HG02938 (cell line): Measurements from ENCODE around the gene CACNA1D.

Experiments
- ATAC-seq: cut with Tn5 transposase; IDR thresholded peaks from one replicate; pipeline ENCODE4 v1.9.1; 2021; ENCODE audit warnings: mild to moderate bottlenecking, moderate library complexity; ENCODE audit not compliant: unreplicated experiment

CACNA1D gene

DNA sequence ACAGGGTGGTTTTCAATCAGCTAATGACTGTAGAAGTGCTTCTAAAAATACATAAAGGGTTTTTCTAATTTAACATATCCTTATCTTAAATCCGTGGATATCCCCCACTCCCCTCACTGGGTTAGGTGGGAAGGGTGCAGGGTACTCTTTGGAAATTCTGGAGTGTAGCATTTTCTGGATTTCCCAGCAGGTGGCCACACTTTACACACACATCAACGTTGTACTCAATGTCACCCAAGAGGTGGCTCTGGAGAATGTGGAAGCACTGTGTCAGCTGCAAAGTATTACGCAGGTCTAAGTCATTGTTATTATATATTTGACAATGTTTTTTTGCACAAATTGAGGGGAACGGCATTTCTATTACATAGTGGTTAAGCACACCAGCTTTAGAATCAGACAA is 183.0 kb downstream of the CACNA1D start:
- ATAC-seq = no peak

DNA sequence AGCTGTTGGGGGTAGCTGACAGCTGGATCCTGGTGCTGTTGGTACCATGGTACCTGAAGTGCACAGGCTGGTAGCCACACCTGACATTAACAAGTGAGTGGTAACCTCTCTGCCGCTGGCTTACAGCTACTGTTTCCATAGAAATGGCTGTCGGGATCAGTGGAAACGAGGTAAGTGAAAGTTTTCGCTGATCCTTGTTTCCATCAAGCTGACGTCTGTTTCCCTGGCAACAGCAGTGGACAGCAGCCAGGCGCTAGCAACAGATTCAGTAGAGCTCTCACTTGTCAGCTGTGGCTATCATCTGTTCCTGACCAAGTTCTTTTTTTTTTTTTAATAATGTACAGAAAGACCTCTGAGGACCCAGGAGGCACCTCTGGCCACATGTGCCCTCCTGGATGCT is 185.6 kb downstream of the CACNA1D start:
- no peak for ATAC-seq

DNA sequence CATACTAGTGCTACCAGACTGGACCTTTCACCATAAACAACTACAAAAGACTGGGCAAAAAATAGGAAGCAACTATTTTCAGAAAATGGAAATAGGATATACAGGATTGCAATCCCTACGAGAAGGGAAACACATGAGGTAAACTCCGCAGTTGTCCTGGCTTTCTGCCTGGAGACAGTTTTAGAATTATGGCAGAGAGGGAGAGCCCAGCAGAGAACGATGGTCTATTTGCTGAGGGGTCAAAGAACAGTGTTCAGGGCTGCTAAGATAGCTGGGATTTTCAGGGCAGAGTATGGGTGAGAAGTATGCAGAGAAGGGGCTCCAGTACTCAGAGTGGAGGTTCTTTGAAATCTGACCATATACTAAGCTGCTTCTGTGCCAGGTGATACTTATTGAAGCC is 188.4 kb downstream of the CACNA1D start:
- no peak for ATAC-seq

DNA sequence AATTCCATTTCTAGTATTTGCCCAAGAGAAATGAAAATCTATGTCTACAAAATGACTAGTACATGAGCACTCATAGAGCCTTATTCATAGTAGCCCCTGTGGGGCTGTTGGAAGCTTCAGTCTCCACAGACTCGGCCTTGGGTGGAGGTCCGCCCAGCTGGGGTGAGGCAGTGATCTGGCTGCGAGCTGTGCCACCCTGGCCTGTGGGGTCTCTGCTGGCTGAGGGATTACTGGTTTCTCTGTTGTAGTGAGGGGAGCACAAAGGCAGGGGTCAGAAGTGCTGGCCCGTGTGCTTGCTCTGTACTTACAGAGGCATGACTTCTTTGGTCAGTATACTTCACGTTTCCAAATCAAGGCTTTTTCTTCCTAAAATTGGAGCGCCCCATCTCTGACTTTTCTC is 193.7 kb downstream of the CACNA1D start:
- no peak for ATAC-seq

DNA sequence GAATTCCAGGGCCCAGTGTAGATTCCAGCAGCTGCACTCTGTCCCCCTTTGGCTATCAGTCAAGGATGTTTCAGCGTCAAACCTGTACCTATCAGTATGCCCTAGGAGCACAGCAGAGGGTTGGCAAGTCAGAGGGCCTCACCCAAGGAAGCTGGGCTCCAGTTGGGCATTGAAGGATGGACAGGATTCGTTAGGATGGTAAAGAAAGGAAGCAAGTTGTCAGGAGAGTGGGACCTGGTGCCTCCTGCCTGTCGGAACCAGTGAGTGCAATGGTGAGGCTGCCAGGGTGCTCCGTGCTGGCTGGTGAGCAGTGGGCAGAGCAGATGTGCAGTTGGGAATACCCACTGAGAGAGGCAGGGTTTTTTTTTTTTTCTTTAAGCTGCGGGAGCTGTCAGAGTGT is 194.6 kb downstream of the CACNA1D start:
- no peak for ATAC-seq

DNA sequence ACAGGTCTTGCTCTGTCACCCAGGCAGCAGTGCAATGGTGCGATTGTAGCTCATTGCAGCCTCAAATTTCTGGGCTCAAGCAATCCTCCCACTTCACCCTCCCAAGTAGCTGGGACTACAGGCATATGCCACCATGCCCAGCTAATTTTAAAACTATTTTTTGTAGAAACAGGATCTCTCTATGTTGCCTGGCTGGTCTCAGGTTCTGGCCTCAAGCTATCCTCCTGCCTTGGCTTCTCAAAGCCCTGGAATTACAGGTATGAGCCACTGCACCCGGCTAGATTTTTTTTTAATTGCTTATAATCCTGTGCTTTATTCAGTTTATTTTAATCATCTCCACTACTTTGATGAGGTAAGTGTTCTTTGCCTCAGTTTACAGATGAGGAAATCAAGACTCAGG is 195.3 kb downstream of the CACNA1D start:
- ATAC-seq = no peak

DNA sequence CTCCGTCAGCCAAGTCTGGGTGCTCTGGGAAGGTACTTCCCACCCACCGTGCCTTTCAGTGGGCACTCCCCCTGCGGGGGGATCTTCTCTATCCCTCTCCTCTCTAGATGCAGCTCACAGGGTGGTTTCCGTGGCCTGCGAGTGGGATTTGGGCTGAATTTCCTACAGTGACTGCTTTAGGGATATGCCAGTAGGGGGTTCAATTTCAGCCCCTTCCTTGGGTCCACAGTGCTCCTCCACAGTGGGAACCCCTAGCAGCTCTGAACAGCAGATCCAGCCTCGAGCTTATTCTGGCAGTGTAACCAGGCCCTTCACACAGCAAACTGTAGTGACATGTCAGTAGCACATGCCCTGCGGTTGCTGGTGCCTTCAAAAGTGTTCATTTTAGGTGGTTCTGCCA is 196.1 kb downstream of the CACNA1D start:
- no peak for ATAC-seq

DNA sequence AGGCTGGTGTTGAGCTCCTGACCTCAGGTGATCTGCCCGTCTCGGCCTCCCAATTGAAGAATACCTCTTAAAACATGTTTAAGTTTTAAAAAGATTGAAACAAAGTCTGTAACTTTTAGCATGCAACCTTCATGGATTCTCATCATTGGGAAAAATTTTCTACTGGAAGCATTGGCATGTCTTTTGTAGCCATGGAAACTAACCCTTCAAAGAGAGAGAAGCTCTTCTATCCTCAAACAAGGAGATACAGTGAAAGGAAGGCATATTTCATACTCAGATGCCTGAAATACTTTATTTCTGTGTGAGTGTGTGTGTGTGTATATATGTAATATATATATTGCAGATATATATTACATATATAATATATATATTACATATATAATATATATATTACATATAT is 196.9 kb downstream of the CACNA1D start:
- ATAC-seq = no peak

DNA sequence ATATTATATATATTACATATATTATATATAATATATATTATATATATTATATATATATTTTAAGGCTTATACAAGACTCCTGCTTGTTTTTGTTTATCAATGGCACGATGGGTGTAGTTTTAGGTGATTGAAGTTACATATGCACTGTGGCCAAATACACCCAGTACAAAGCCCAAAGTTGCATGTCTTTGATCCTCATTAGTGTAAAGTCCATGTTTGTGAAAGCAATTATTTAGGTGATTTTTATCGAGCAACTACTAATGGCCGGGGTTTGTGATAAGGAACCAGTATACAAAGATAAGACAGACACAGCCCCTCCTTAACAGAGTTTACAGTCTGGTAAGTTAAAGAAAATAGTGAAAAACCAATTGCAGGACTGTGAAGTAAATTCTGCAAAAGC is 197.5 kb downstream of the CACNA1D start:
- no peak for ATAC-seq

DNA sequence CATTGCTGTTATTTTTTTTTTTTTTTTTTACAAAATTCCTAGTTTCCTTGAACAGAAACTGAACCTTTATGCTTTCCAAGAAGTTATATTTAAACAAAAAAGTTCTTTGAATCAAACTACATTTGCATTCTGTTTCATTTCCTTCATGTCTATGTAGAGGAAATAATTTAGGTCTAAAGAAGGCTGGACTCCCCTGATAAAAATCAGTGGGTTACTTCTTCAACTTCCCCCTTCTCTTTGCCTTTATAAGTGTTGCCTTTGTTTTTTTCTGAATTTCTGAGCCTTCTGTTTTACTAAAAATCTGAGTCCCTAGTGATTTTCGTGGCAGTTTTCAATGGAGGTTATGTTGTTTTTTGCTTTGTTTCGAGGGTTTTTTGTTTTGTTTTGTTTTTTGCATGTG is 199.0 kb downstream of the CACNA1D start:
- ATAC-seq = no peak

DNA sequence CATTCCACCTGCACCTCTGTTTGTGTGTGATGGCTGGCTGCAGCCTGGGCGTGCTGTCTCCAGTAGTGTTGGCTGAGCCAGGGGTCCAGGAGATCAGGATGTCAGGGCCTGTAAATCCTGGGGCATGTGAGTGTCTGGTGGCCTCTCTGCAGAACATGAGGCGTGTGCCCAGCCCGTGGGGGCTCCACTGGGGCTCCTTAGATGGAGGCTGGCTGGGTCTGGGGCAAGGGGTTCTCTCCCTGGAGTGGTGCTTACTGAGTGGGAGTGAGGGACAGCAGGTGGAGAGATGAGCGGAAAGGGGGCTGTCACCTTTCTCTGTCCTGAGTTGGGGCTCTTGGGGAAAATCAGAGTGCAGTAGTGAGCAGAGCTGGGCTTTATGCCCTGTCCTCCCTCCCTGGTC is 199.6 kb downstream of the CACNA1D start:
- no peak for ATAC-seq

DNA sequence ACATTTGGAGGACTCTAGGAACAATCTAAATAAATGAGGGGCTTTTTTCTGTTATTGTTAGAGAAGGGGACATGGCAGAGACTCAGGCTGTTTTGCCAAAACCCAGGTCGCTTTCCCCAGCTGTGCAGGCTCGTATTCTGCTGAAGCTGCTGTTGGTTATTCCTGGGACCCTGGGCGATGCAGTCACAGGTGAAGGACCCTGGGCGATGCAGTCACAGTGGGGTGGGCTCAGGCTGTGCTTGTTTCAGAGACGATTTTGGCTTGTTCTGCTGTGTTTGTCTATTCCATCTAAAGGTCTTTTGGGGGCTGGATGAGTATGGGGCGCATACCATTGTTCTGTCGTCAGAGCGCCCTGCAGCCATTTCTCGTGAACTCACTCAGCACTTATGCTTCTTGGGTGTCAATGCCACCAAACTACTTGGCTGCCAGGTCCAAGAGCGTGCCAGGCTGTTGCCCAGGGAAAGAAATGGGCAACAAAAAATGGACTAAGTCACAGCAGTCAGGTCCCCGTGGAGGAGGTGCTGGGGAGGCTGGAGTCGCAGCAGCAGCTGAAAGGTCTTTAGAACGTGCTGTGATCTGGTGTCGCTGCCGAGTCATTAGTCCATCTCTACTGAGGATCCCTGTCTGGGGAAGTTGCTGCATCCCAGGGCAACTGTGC is 200.4 kb downstream of the CACNA1D start:
- no peak for ATAC-seq

DNA sequence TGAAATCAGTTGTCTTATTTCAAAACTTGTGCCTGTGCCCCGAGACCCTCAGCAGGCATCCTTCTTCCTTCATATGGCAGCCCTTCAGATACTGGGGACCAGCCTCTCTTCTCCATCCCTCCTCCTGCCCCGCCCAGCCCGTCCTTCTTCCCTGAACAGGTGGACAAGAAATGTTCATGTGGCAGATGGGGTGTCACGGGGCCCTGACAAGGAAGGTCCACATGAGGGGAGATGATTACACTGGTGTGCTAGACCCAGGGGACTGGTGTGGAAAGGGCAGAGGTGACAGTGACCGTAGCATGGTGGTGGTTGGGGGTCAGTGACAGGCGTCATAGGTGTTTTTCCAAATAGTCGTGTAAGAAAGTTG is 200.9 kb downstream of the CACNA1D start:
- no peak for ATAC-seq

DNA sequence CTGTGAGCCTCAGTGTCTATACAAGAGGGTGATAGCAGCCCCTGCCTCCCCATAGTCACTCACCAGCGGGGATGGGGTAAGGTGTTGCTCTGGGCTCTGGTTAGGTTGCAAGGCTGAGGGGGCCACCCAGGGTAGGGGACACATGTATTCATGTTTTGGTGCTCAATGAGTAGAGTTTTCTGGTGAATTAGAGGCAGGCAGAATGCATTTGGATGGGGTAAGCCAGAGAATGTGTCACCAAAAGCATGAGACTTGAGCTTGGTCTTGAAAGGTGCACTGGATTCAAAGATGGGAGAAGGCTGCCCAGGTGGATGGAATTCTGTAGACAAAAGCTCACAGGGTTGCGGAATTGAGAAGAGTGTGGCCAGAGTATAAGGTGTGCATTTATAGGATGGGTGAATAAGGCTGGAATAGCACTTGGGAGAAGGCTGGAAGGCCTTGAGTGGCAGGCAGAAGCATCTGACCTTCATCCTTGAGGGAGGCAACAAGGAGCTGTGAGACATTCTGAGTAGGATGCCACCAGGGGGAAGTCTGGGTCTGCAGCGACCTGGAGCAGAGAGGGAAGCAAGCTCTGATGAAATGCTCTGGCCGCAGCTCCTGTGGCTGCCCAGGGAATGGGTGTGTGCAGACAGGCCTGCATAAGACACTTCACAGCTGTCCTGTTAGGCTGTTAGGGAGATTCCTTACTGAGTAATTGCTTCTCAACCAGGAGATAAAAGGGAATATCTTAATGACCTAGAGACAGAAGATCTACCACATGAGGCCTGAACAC is 202.2 kb downstream of the CACNA1D start:
- no peak for ATAC-seq

DNA sequence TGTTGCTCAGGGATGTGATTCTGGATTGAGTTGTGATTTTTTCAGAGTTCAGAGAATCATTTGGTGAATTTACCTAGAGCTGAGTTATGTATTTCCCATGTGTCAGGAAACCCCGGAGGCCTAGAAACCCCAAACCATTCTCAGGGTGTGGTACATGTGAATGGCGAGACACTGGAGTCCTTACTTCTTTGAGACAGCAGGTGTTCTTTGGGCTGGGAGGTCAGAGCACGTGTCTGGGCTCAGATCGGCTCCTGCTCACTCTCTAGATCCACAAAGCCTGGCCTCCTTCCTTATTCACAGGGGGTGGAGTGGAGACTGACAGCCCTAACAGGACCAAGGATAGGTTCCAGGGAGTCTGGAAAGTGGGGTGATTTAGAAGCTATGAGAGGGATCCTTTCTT is 206.0 kb downstream of the CACNA1D start:
- no peak for ATAC-seq

DNA sequence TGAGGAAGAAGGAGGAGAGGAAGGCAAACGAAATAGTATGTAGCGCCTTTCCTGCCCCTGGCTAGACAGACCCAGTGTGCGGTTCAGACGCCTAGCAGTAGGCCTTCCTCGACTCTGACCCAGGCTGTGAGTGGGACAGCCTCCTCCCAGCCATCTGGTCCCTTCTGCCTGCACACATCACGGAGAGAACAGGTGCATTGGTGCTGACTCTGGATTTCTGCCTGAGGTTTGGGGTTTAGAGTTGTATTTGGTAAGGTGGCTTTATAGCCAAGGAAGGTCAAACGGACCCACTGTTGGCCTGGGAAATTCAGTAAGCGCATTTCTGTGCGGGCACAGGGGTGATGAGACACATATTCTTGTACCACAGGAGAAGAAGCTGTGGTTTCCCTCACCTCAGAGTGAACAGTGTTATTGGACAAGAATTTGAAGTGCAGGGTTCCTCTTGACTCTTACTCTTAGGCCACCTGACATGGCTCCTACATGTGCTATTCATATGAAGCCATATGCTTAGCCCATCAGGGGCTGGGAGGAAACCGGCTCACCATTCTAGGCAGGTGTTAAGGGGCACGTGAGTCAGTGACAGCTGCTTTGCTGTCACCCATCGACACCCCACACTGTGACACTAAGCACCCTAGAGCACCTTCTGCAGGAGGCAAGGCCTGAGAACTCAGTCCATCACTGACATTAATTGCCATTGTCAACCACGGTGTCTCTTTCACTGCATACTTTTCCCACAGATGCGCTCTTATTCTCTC is 208.5 kb downstream of the CACNA1D start:
- no peak for ATAC-seq

DNA sequence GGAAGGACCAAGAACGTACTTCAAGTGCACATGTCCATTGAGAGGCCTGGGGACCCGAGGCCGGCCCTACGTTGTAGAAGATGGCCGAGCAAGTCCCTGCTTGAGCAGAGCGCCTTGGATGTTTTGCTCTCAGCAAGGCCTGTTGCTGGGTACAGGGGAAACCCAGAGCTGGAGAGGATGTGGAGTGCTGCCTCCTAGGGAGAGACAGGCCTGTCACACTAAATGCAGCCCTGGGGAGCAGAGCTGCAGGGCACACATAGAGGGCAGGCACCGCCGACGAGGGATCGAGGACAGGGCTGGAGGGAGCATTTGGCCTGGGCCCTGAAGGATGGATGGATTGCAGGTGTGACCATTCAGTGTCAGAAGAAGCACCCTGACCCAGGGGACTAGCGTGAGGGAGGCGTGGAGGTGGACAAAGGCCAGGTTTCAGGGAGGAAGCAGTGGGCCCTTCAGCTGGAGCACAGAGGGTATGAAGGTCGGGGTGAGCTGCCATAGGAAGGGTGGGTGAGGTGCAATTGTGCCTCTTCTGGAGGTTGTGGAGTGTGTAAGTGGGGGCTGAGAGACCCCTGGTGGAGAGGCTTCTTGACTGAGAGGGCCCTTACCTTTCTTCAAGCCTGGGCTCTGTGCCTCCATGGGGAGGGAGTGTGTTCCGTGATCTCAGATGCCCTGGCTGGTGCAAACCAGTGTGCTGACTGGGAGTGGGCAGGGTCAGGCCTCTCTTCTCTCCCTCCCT is 209.4 kb downstream of the CACNA1D start:
- ATAC-seq = no peak

DNA sequence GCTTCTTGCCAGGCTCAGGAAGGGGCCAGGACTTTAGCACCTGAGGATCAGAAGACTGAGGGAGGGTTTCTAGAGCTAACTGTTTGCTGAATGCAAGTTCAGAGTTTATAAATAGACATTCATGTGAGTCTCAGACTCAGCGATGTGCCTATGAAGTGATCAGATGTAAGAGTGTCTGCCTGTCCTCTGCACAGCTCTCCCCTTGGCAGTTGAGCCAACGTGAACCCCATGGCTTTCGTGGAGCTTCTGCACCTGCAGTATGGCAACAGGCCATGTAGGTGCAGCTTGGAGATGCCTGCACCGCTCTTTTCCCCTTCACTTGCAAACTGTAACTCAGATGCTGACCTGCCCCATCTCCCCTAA is 209.9 kb downstream of the CACNA1D start:
- no peak for ATAC-seq

DNA sequence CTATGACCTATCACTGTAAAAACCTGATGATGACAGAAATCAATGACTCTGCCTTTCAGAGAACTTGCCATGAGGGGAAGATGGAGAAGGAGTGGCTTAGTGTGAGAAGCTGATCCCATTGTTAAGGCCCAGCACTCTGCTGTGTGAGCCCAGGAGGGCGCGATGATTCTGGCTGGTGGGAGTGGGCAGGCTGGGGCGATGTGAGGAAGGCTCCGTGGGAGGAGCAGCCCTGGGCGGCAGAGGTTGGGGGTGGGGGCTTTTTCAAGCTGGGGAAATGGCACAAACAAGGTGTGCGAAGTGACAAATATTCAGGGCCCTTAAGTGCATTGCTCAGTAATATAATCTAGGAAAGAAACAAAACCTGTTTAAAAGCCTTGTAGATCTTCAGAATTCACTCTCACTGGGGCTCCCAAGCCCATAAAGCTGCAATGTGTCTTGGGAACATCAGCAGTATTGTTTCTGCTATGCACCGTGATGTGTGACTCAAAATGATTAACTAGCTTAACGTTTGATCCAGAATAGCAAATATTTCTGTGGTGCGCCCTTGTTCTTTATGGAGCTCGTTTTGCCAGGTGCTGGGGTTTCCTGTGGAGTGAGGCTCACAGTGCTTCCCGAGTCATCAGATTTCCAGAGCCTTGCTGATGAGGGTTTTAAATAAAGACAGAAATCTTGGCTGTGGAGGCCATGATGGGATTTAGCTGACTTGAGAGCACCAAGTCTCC is 210.8 kb downstream of the CACNA1D start:
- no peak for ATAC-seq

DNA sequence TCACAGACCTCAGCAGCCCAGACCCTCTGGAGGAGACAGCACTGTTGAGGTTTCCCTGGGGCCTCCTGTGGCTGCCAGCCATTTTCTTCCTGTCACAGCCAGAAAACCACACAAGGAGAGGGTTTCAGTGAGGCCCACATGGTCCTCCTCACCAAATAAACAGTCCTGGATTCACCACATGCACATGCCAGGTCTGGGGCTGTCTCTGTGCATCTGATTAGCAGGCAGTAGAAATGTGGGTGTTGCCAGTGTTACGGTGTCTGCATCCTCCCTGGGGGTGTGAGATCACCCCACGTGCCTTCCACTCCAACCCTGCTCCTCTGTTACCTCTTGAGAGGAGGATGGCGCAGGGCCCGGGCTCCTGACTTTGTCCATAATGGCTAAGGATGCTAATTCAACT is 211.4 kb downstream of the CACNA1D start:
- no peak for ATAC-seq

DNA sequence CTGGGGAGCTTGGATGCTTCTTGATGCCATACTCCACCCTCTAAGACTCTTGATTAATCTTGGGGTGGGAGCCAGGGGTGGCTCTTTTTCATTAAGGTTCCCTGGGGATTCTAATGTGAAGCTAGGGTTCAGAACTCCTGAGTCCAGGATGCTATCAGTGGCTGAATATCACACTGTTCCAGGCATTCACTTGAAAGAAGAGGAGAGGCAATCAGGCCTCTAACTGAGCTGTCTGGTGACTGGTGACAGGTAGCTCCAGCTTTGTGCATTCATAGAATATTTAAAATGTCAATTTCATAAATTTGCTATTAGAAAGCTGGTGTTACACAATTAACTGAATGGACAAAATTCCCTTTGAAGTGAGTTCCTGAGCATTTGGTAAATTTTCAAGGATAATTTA is 212.8 kb downstream of the CACNA1D start:
- no peak for ATAC-seq
